GM19468 (cell line): ENCODE results near the gene CELSR1.
"Not testable (repeated sequence)": the region's sequence is repeated elsewhere in the genome, so short reads cannot be mapped to it uniquely, and the experiment has no call there.

Experiments
- ATAC-seq: cut with Tn5 transposase; IDR thresholded peaks from one replicate; pipeline ENCODE4 v1.9.1; 2021; ENCODE audit warnings: mild to moderate bottlenecking, moderate library complexity, moderate number of reproducible peaks; ENCODE audit not compliant: unreplicated experiment; ENCODE audit errors: extremely low read depth

CELSR1 gene

DNA sequence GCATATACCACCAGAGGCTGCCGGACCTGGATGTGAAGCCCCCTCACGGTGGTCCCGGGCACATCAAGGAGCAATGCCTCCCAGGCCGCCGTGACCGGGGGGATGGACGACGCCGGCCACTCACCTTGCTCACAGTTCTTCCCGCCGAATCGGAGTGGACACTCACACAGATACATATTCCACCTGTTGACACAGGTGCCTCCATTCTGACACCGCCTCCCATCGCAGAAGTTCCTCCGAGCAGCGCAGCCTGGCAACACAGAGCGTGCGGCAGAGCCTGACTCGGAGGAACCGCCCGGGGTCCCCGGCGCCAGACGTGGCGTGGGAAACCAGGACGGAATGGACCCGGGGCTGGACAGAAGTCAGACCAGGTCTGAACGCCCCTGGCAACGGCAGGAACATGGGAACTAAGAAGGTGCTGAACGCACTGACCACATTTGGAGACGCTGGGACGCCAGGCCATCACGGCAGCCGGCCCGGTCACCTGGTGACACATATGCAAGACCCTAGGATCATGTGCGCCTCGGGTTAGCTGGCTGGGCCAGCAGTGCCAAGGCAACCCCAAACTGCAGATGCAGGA is 127.7 kb downstream of the CELSR1 start:
- ATAC-seq, result no peak

- no peak for ATAC-seq
These were observed 128.6 kb downstream of the CELSR1 start for GRCh38 chr22:46408568-46409506.

DNA sequence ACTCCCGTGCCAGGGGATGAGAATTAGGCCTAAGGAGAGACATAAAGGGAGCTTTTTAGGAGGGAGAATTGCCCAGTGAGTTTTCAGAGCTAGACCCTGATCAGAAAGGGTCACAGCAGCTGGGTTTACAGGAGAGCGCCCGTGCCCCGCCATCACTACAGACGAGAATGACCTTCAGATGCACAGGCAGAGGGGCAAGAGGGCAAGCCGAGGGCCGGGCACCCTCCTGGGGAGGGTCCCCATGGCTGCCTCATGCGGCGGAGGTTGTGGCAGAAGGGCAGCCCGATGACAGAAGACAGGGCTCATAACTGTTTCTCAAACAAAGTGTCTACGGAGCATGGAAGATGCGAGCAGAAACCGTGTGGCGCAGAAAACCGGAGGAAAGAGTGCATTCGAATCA is 129.7 kb downstream of the CELSR1 start:
- ATAC-seq, result no peak

GRCh38 chr22:46406791-46407190 is 130.6 kb downstream of the CELSR1 start:
- ATAC-seq, result no peak

DNA sequence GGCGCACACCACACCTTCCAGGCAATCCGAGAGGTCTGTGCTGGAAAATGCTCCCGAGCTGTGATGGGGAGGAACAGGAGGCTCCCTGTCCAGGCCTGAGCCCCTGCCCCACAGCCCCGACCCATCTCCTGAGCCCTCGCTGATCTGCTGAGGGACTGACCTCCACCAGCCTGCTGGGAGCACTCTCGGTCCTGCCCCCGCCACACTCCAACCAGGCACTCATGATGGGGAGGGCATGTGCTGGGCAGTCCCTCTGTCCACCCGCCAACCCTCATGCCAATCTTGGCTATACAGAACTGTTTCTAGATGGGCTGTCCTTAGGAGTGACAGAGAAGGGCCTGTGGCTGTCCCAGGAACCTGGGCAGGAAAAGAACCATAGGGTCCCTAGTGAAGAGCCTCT is 131.1 kb downstream of the CELSR1 start:
- no peak for ATAC-seq

GRCh38 chr22:46405901-46406300 is 131.5 kb downstream of the CELSR1 start:
- ATAC-seq, result no peak

- ATAC-seq, result not testable (repeated sequence)
These were observed 133.5 kb downstream of the CELSR1 start for GRCh38 chr22:46403880-46404279.

- no peak for ATAC-seq
These were observed 134.9 kb downstream of the CELSR1 start for GRCh38 chr22:46402505-46402904.

DNA sequence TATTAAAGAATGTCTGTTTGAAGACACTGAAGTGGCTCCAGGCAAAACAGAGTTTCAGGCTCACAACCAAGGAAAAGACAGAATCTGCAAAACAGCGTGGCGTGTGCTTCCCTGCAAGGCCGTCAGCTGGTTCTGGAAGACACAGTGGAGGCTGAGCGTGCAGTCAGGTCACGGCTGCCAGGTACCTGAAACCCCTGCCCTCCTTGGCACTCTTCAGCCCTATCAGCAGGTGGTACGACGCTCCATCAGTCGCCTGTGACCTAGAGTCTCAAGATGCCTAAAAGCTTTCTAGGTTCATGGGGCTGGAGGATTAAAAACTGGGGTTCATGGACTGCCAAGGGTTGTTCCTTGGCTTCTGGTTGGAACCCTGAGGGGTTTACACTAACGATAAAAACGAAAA is 136.1 kb downstream of the CELSR1 start:
- ATAC-seq, result no peak

- no peak for ATAC-seq
These were observed 138.0 kb downstream of the CELSR1 start for GRCh38 chr22:46399251-46400024.

DNA sequence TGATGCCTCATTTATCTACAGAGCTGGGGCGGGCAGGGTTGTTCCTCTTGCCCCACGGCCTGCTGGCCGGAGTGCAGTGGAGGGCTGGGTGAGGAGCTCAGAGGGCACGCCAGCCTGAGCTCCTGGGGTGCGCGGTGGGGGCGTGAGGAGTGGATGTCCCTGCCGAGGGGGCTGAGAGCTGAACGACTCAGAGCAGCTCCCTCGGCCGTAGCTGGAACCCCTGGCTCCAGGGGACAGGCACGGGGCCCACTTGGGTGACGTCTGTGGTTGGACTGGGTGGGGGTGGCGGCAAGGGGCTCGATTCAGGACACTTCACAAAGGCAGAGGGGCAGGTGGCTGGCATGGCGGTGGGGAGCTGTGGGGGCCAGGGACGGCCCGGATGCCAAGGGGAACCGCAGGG is 139.5 kb downstream of the CELSR1 start:
- no peak for ATAC-seq

- ATAC-seq, result no peak
These were observed 139.9 kb downstream of the CELSR1 start for GRCh38 chr22:46397514-46397913.

- ATAC-seq, result not testable (repeated sequence)
These were observed 140.4 kb downstream of the CELSR1 start for GRCh38 chr22:46397049-46397448.

DNA sequence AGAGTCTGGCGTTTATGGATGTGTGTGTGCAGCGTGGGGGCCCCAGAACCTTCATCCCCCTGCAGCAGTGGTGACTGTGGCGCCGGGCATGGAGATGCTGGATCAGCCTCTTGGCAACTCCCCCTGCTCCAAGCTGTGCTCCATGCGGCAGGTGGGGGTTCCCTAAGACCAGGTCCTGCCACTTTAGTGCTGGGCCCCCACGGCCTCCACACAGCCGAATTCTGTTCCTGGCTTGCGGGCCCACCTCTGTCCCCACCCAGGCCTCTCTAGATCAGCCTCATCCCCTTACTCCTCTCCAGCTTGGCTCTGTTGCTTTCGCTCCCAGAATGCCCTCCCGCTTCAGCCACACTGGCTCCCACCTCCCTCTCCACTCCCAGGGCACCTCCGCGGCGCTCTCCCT is 142.3 kb downstream of the CELSR1 start:
- ATAC-seq, result no peak

- no peak for ATAC-seq
These were observed 142.8 kb downstream of the CELSR1 start for GRCh38 chr22:46394622-46395021.

- no peak for ATAC-seq
These were observed 143.5 kb downstream of the CELSR1 start for GRCh38 chr22:46393873-46394272.

DNA sequence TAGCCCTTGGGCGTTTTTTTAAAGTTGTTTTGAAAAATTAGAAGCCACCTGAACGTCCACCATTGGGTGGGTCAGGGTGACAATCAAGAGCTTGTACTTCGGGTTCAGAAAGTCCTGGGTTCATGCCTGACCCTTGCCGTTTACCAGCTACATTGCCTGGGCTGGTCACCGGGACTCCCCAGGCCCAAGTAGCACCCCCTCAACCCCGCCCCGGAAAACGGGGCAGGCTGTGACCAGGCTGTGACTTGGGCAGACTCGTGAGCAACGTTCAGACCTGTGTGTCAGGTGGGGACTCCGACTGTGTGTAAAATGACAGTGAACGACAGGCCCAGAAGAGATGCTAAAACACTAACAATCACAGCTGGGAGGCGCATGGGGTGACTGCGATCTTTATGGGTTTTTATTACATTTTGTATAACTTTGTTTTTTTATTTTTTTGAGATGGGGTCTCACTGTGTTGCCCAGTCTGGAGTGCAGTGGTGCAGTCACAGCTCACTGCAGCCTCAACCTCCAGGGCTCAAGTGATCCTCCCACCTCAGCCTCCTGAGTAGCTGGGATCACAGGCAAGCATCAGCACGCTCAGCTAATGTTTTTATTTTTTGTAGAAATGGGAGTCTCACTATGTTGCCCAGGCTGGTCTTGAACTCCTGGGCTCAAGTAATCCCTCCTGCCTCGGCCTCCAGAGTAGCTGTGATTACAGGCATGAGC is 145.1 kb downstream of the CELSR1 start:
- ATAC-seq, result no peak

GRCh38 chr22:46391486-46392136 is 145.8 kb downstream of the CELSR1 start:
- no peak for ATAC-seq

- no peak for ATAC-seq
These were observed 146.6 kb downstream of the CELSR1 start for GRCh38 chr22:46390652-46391301.
